OCI-M2 (cell line): Measurements from ENCODE around the gene TP53I13.
A peak's percentile ranks its signal among the peaks of the same experiment; 100 is the strongest.

Source experiments
- DNase-seq: peaks from one replicate; lab custom pipeline; 2025; ENCODE audit not compliant: unreplicated experiment; lab: John Stamatoyannopoulos, UW

The TP53I13 gene

DNA sequence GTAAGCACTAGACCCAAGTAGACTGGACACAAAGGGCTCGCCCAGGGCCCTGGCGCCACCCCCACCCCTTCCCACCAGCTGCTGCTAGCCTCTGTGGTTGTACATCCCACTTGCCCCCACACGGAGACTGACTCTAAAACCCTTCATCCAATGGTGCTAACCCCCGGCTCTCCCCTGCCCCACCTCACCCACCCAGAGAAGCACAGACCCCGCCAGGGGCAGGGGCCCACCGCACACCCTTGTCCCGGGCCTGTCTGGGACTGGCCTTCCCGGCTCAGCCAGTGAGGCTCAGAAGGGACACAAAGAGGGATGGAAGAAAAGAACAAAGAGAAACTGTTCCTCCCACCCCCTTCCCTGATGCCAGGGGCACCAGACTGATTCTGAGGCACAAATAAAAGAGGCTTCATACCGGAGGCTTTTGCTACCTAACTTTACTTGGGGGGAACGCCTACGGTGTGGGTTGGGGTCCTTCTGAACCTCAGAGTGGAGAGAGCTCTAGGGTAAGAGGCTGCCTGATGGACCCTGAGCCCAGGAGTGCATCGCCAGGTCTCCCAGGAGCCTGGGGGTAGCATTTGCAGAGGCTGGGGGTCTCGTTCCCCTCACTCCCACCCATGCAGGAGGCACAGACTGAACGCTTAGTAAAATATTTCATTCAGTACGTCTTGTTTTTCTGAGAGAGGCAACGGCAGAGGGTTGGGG lies 46.0 kb downstream of the TP53I13 start:
- DNase-seq: no peak

DNA sequence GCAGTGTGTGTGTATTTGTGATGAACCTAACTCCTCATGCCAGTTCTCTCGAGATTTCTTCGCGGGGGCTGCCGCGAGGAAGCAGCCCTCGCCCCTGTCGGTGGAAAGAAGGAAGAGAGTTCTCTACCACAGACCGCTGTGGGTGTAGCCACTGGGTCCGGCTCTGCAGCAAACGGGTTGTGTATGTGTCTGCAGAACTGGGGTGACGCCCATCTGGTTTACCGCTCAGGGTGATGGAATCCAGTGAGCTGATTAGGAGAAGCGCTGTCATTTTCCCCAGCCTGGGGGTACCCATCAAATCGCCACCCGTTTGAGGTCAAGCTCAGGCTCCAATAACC lies 46.5 kb downstream of the TP53I13 start:
- no peak for DNase-seq

DNA sequence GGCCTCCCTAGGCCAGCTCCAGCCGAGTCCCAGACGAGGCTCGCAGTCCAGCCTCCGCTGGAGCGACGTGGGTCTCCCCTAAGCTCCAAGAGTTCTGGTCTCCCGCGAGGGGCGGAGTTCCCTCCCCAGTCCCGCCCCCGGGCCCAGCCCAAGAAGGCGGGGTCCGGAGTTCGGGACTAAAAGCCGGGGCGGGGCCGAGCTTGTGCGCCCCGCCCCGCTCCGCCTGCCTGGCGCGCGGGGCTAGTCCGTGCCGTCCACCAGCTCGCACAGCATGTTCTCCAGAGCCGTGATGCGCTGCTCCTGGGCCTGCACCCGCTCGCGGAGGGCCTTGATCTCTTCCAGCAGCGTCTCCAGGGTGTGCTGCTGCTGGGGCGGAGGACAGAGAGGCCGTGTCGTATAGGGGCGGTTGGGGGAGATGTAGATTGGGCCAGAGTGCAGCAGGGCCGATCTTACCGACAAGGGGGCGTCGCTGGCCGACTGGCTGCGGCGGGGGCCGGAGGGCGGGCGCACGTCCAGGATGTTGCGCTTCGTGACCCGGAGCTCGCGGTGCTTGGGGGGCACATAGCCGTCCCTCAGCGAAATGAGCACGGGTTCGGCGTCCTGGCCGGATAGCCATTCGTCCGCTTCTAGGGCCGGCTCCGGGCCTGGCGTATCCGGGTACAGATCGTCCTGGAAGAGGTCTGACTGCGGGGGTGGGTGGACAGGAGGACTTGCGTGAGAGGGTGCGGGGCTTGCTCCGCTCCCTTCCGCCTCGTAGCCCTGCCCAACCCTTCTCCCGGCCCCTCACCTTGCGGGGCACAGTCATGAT lies 47.2 kb downstream of the TP53I13 start:
- DNase-seq: peak; percentile 60

DNA sequence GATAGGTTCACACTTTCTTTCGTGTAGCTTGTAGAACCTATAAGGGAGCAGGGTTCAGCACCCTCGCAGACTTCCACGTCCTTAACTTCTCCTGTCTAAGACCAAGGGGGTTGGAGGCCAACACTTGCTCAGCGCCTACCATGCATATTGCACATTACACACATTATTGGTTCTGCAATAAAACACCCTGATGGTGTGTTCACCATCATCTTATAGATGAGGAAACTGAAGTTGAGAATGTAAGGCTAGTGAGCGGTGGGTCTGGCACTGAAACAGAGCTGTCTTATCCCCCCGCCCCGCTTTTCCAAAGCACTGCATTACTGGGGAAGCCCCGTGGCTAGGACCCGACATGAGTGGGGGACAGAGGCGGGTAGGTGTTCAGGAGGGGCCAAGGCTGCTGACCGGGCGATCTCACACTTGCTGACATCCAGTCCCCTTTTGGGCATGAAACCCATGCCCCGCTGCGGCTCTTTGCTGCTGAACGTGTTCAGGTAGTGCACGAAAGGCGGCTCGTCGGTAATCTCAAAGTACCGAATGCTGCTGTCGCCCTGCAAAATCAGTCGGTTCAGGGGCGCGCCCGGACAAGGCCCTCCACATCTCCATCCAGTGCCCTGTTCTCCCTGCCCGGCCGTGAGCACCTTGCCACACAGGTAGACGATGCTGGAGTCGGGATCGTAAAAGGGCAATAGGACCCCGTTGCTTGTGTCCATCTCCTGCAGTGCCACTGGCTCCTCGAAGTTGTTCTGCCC lies 48.0 kb downstream of the TP53I13 start:
- DNase-seq: no peak

DNA sequence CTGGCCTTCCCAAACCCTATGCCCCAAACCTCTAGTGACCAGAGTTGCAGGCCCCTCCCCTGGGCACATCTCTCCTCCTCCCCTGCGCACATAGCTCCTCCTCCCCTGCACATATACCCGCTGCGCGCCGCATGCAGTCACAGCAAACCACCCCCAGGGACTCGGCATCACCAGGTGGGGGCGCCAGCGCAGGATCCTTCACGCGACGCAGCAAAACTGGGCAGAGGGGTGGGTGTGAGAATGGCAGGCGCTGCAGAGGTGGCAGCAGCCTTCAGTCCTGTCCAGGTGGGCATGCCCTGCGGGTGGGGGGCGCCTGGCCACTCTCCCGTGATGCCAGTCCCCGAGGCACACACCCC lies 48.6 kb downstream of the TP53I13 start:
- no peak for DNase-seq

DNA sequence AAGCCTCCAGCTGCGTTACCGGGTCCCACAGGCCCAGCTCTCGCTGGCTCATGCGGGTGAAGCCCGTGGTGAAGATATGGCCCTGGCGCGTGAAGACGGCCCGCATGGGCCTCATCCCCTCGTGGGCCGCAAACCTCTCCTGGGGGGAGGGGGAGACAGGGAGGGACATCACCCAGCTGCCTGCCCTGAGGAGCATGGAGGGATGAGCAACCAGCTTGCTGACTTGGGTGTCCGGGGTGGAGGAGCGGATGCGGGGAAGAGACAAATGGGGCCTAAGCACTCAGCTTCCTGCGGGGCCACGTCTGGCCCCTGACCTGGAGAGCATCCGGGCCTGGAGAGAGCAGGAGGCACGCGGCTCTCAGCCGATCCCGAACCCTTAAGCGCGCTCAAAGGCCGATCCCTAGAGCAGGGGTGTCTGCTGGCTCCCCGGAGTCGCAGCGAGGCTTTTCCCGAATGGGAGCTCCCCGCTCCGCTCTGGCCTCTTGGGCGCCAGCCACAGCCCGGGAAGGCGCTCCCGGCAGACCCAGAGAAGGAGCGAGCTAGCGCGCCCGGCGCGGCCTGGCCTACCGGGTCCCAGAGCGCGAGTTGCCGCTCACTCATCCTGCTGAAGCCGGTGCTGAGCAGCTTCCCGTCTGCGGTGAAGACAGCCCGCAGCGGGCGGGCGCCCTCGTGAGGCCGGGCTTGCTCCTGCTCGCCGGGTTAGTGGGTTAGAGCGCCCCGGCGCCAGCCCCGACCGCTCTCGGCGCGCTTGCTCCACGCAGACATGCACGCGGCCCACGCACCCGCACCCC lies 49.2 kb downstream of the TP53I13 start:
- no peak for DNase-seq

DNA sequence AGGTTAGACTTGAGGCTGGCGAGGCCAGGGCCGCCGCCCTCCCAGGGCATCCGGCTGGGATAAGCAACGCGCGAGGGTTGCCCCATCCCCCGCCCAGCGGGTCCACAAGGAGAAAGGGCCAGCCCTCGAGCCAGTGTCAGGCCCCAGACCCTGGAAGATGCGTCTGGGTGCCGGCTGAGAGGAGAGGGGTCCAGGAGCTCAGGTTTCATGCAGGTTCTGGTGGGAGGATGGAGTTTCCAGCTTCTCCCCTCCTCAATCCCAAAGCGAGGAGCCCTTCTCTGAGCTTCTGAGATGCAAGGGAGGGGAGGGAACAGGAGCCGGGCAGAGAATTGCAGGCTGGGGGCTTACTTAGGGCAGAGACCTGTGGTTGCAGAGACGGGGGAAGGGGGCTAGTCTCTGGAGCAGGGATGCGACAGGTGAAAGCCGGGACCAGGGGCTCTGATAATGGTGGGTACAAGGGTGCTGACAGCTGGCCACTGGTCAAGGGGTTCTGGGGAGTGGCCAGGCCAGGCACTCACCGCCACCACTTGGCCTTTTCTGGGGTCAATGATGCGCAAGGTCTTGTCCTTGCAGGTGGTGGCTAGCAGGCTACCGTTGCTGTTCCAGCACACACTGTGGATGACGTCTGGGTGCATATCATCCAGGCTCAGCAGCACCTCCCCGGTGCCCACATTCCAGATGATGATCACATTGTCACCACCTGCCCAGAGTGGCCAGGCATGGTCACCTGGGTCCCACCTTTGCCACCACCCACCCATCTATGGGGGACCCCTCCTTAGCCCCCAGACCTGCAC lies 50.0 kb downstream of the TP53I13 start:
- no peak for DNase-seq

DNA sequence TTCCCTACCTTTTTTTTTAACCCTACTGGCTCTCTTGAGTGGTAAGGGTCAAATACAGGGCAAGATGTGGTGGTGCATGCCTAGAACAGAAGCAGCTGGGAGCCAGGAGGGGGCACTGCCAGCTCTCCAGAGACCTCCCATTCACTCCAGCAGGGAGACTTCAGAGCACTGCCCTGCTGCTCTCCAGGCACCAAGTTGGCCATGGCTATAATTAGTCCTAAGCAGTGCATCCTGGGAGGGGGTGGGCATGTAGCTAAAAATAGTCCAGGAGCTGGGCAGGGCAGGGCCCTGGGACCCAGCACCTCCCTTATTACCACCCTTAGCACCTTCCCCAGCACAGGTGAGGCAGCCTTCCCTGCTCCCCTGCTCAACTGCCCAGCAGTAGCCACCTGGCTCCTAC lies 50.8 kb downstream of the TP53I13 start:
- no peak for DNase-seq

DNA sequence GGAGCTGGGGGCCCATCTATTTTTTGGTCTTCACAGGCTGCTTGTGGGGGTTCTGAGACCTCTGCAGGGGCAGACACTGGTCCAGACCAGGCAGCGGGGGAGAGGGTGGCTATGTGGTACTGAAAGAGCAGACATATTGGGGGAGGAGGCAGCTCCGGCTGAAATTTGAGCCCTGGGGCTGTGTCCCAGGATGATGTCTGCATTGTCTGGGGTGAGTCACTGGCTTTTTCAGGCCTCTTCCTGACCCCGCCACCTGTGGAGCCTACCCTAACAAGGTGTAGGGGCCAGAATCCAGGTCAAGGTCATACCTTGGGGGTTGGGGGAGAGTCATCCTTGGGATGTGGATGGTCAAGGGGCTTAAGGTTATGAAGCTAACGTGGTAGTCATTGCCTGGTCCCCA lies 51.8 kb downstream of the TP53I13 start:
- DNase-seq: no peak

DNA sequence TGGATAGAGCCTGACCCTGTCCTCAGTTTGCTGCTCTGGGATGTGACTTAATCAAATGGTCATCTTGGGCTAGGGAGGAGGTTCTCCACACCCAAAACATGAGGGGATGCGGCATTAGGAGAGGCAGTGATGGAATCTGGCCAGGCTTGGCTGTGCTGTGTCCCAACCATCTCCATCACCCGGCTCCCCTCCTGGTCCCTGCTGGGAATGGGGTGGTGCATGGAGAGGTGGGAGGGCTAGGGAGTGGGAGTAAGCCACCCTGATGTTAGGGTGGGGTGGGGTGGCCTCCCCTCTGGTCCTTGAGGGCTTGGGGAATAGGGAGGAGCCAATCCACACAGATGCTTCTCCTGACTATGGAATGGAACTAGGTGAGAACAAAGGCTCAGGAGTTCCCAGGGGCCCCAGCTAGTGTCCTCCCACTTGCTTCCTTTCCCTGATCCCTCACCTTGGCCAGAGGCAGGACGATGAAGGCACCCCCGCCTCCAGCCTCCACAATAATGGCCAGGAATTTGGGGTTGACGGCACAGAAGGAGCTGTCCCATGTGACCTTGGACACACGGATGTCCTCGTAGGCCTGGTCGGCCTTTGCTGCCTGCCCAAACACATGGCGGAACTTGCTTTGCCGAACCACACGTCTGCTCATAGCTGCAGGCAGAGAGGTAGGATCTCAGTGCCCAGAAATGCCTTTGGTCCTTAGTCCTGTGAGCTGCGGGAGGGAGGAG lies 52.4 kb downstream of the TP53I13 start:
- DNase-seq: no peak

DNA sequence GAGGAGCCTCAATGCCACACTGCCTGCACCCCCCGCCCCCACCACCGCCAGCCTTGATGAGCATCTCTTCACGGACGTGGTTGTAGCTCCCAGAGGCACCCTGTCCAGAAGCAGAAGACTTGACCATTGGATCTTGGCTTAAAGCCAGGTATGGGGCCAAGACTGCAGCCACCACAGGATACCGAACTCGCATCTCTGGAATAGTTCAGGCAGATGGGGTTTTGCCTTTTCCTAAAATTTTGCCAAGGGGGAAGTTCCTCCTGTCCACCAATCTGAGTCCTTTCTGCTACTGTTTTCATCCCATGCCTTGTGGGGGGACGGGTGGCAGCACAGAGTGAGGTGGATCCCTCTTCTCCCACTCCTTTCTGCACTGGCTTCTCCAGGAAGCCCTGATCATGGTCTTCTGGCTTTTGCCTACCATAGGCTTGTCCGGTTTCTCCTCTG lies 53.3 kb downstream of the TP53I13 start:
- DNase-seq: no peak
